Neural progenitor cell (in vitro differentiated cells): Measurements from ENCODE around the gene MTA2. TPM values are rescaled to one million over a fixed set of nuclear protein-coding genes. Genes with fewer than 3 reads are reported as not detected.

Experiments used
- DNase-seq: peaks from one replicate; pipeline ENCODE4 v3.0.0-alpha.2; 2016; ENCODE audit warnings: low spot score
- H2AFZ ChIP-seq: fragments of 200-600 bp; sonication (generic); replicated peaks from 2 replicates; pipeline ENCODE4 v1.6.1; 2016; ENCODE audit warnings: antibody characterized with exemption
- H3F3A ChIP-seq: fragments of 200-600 bp; sonication (generic); 2 replicates; pipeline ENCODE4 v1.6.1; 2016; ENCODE audit warnings: antibody characterized with exemption, low read depth
- H3K27ac ChIP-seq: fragments of 200-600 bp; sonication (generic); 2 replicates; pipeline ENCODE4 v1.5.1; 2016; ENCODE audit warnings: mild to moderate bottlenecking
- H3K27me3 ChIP-seq: fragments of 200-600 bp; sonication (generic); 2 replicates; pipeline ENCODE4 v1.6.1; 2016; ENCODE audit warnings: mild to moderate bottlenecking, moderate library complexity
- H3K36me3 ChIP-seq: fragments of 200-600 bp; sonication (generic); 2 replicates; pipeline ENCODE4 v1.5.1; 2016
- H3K4me1 ChIP-seq: fragments of 200-600 bp; sonication (generic); 2 replicates; pipeline ENCODE4 v1.6.1; 2016; ENCODE audit warnings: mixed run types
- H3K4me2 ChIP-seq: fragments of 200-600 bp; sonication (generic); 2 replicates; pipeline ENCODE4 v1.6.1; 2016
- H3K4me3 ChIP-seq: fragments of 200-600 bp; sonication (generic); 2 replicates; pipeline ENCODE4 v1.5.1; 2016
- H3K79me2 ChIP-seq: fragments of 200-600 bp; sonication (generic); 2 replicates; pipeline ENCODE4 v1.6.1; 2016; ENCODE audit warnings: low read depth
- H3K9ac ChIP-seq: fragments of 200-600 bp; sonication (generic); 2 replicates; pipeline ENCODE4 v1.6.1; 2016
- H3K9me3 ChIP-seq: fragments of 200-600 bp; sonication (generic); 2 replicates; pipeline ENCODE4 v1.5.1; 2016; ENCODE audit warnings: low read depth
- H4K20me1 ChIP-seq: fragments of 200-600 bp; sonication (generic); 2 replicates; pipeline ENCODE4 v1.6.1; 2016; ENCODE audit warnings: low read depth
- H3K27ac Mint-ChIP-seq: 3 replicates; pipeline ENCODE4 v1.8.0; 2021; ENCODE audit warnings: mixed read lengths
- H3K27me3 Mint-ChIP-seq: 2 replicates; pipeline ENCODE4 v1.8.0; 2022; ENCODE audit warnings: low read depth, mild to moderate bottlenecking, inconsistent platforms, moderate library complexity, mixed read lengths; ENCODE audit not compliant: insufficient read depth
- H3K36me3 Mint-ChIP-seq: 3 replicates; pipeline ENCODE4 v1.8.0; 2021; ENCODE audit warnings: mixed read lengths
- H3K4me1 Mint-ChIP-seq: 3 replicates; pipeline ENCODE4 v1.8.0; 2021; ENCODE audit warnings: mixed read lengths
- H3K4me3 Mint-ChIP-seq: 3 replicates; pipeline ENCODE4 v1.8.0; 2021; ENCODE audit warnings: mild to moderate bottlenecking, moderate library complexity, mixed read lengths
- H3K9me3 Mint-ChIP-seq: 3 replicates; pipeline ENCODE4 v1.8.0; 2020; ENCODE audit warnings: mixed read lengths
- CTCF ChIP-seq: fragments of 200-600 bp; sonication (generic); IDR thresholded peaks from 2 replicates; pipeline ENCODE4 v1.5.1; 2017; ENCODE audit warnings: antibody characterized with exemption, mild to moderate bottlenecking
- EZH2 ChIP-seq: fragments of 200-600 bp; sonication (generic); IDR thresholded peaks from 2 replicates; pipeline ENCODE4 v1.6.1; 2017; ENCODE audit warnings: antibody characterized with exemption, mild to moderate bottlenecking, moderate library complexity
- EZH2phosphoT487 ChIP-seq: fragments of 200-600 bp; sonication (generic); IDR thresholded peaks from 2 replicates; pipeline ENCODE4 v1.6.1; 2017; ENCODE audit warnings: antibody characterized with exemption
- total RNA-seq: library from RNA; depleted of rRNA; stranded (reverse); fragments of >200 nt; gene quantifications from 2 replicates; pipeline ENCODE4 v1.2.3, GENCODE V29; 2015; ENCODE audit warnings: low replicate concordance

MTA2 gene
- total RNA-seq, 1 donor from 2014 or later: 108 TPM

DNA sequence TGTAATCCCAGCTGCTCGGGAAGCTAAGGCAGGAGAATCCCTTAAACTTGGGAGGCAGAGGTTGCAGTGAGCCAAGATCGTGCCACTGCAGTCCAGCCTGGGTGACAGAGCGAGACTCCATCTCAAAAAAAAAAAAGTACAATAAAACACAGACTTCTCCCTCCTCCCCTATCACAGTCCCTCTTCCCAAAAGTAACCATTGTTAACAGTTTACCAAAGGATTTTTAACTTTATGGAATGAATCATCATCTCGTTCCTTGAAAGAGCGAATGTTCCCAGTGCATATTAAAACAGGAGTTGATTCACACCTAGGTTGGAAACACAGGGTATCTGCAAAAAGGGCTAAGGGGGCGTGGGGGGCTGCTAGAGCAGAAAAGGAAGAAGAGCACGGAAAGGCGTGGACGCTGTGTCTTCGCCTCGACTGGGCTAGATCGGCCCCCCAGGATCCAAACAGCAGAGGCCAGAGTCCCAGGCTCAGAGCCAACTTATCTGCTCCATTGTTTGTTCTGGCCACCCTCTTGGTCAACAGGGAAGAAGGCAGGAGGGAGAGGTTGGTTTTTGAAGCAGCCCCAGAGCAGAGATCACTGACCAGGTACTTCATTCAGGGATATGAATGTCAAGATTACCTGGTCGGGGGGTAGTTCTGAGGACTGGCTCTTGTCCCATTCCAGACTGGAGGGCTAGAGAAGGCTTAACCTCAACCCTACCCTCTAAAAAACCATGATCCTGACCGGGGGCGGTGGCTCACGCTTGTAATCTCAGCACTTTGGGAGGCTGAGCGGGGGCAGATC lies 52.9 kb downstream of the MTA2 start:
- no peak overlapping the region for H3K27ac ChIP-seq
- no peak for DNase-seq
- no peaks in the 10 kb centered on the region for H3K9me3 ChIP-seq
- H3K79me2 ChIP-seq: no peaks in the 10 kb centered on the region
- H2AFZ ChIP-seq: no peak overlapping the region
- Mint-ChIP-seq H3K36me3 (no peaks in the 10 kb centered on the region), H3K27ac (no peak overlapping the region), H3K9me3 (no peaks in the 10 kb centered on the region), H3K27me3 (peaks cover 27% of the 10 kb centered on the region), H3K4me3 (peak overlapping the region; percentile 33), H3K4me1 (peaks cover 69% of the 10 kb centered on the region)
- TF ChIP-seq CTCF (no peak), EZH2 (no peak), EZH2phosphoT487 (no peak)
- H3K4me1 ChIP-seq: peaks cover 40% of the 10 kb centered on the region
- no peak overlapping the region for H3K4me2 ChIP-seq
- H4K20me1 ChIP-seq: peaks cover 16% of the 10 kb centered on the region
- H3K27me3 ChIP-seq: peaks cover 54% of the 10 kb centered on the region
- H3F3A ChIP-seq: peaks cover 67% of the 10 kb centered on the region
- H3K9ac ChIP-seq: no peak overlapping the region
- no peaks in the 10 kb centered on the region for H3K36me3 ChIP-seq
- H3K4me3 ChIP-seq: no peak overlapping the region

DNA sequence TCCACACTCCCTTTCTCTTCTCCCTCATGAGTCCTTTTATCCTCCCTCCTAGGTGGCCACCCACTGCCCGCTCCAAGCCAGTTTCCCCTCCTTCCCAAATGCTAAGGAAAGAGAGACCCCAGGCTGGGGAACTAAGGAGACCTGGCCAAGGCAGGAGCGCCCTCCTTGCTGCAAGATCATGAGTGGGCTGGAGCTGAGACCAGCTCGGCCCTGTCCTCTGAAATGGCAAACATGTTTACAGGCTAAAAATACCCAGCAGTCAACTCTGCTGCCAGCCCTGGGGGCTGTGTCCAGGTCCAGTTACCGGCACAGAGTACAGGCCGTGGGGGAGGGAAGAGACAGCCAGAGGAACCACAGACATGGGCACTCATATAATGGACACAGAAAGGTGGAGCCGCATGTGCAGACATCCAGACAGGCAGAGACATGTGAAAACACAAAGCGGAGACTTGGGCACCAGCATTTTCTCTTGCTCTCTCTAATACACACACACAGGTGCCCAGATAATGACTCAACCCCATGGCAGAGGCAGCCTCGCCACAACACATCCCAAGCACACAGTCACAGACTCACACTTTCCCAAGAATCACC lies 53.9 kb downstream of the MTA2 start:
- TF ChIP-seq EZH2 (no peak), EZH2phosphoT487 (no peak), CTCF (no peak)
- Histone ChIP-seq H3K9ac (no peak overlapping the region), H3K4me3 (peak overlapping the region; percentile 72), H2AFZ (peak overlapping the region; percentile 68), H3F3A (peaks cover 57% of the 10 kb centered on the region), H3K36me3 (no peaks in the 10 kb centered on the region), H3K9me3 (no peaks in the 10 kb centered on the region), H3K79me2 (no peaks in the 10 kb centered on the region), H3K4me2 (peak overlapping the region; percentile 98), H3K4me1 (peaks cover 30% of the 10 kb centered on the region), H3K27ac (no peak overlapping the region), H3K27me3 (peaks cover 64% of the 10 kb centered on the region), H4K20me1 (peaks cover 25% of the 10 kb centered on the region)
- H3K9me3 Mint-ChIP-seq: no peaks in the 10 kb centered on the region
- peak overlapping the region; percentile 88 for H3K4me3 Mint-ChIP-seq
- H3K27ac Mint-ChIP-seq: peak overlapping the region; percentile 52
- DNase-seq: peak; percentile 29
- H3K27me3 Mint-ChIP-seq: peaks cover 31% of the 10 kb centered on the region
- H3K36me3 Mint-ChIP-seq: no peaks in the 10 kb centered on the region
- peaks cover 68% of the 10 kb centered on the region for H3K4me1 Mint-ChIP-seq

DNA sequence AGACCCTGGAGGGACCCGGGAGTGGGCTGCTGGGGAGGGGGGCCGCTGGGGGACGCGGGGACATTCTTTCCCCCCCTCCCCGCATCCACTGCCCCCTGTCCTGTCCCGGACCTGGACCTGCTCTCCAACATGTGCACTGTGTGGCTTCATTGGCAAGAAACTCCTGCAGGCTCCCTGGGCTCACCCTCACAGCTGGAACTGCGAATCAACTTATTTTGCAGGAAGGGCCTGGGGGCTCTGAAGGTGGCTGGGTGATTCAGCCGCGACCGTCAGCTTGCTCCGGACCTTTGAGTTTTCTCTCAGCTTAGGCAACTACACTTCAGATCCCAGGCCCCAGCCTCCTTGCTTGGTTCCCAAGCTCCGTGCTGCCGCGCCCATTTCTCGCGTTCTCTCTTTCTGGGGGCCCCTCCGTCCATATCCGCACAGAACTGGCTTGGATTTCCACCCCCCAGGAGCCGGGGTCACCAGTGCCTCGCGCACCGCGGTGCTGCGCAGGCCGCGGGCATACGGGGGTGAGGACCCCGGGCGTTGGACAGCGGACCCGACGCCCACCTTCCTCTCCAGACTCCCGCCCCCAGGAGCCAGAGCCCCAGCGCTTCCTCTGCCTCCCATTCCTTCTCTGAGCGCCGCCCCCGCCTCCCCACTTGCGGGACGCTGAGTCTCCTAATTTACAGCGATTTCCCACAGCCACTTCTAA lies 54.6 kb downstream of the MTA2 start:
- Histone ChIP-seq H4K20me1 (peaks cover 25% of the 10 kb centered on the region), H3K27ac (no peak overlapping the region), H2AFZ (peak overlapping the region; percentile 68), H3K4me1 (peaks cover 28% of the 10 kb centered on the region), H3K4me3 (peak overlapping the region; percentile 72), H3K36me3 (no peaks in the 10 kb centered on the region), H3K9ac (no peak overlapping the region), H3K4me2 (peak overlapping the region; percentile 98), H3K79me2 (no peaks in the 10 kb centered on the region), H3F3A (peaks cover 50% of the 10 kb centered on the region), H3K27me3 (peaks cover 64% of the 10 kb centered on the region), H3K9me3 (no peaks in the 10 kb centered on the region)
- DNase-seq: peak; percentile 62
- Mint-ChIP-seq H3K36me3 (no peaks in the 10 kb centered on the region), H3K4me3 (peak overlapping the region; percentile 88), H3K27ac (peak overlapping the region; percentile 52), H3K9me3 (no peaks in the 10 kb centered on the region), H3K4me1 (peaks cover 68% of the 10 kb centered on the region), H3K27me3 (peaks cover 32% of the 10 kb centered on the region)
- TF ChIP-seq EZH2 (peak; percentile 39), EZH2phosphoT487 (no peak), CTCF (no peak)
